ENCODE measurements around the gene TYROBP. TPM values are rescaled to one million over a fixed set of nuclear protein-coding genes. Genes with fewer than 3 reads are reported as not detected.

The TYROBP gene
- total RNA-seq, 1 experiment from 2014 or later: not detected

DNA sequence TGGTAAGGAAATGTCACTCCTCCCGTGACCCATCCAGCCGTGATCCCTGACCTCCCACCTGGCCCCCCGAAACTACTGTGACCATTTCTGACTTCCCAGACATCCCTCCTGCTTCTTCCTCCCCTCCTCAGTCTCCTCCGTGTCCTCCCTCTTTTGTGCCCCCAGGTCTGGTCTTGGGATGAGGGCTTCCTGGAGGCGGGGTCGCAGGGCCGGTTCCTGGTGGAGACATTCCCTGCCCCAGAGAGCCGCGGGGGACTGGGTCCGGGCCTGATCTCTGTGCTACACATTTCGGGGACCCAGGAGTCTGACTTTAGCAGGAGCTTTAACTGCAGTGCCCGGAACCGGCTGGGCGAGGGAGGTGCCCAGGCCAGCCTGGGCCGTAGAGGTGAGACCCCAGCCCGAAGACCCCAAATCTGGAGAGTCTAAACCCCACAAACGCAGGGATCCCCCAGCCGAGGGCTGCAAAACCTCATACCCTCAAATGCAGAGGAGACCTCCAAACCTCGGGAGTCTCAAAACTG lies 46.4 kb downstream of the TYROBP start:
- H3K4me3 ChIP-seq (ENCODE audit: insufficient read depth, low read depth, low read length): peak overlapping the region; percentile 47
- DNase-seq: peak; percentile 80
- H3K36me3 ChIP-seq (replicated peaks; ENCODE audit: control insufficient read depth, insufficient read depth, low read length): no peaks in the 10 kb centered on the region
- H3K27me3 ChIP-seq (ENCODE audit: control insufficient read depth, insufficient read depth, low read length): peaks cover 80% of the 10 kb centered on the region

DNA sequence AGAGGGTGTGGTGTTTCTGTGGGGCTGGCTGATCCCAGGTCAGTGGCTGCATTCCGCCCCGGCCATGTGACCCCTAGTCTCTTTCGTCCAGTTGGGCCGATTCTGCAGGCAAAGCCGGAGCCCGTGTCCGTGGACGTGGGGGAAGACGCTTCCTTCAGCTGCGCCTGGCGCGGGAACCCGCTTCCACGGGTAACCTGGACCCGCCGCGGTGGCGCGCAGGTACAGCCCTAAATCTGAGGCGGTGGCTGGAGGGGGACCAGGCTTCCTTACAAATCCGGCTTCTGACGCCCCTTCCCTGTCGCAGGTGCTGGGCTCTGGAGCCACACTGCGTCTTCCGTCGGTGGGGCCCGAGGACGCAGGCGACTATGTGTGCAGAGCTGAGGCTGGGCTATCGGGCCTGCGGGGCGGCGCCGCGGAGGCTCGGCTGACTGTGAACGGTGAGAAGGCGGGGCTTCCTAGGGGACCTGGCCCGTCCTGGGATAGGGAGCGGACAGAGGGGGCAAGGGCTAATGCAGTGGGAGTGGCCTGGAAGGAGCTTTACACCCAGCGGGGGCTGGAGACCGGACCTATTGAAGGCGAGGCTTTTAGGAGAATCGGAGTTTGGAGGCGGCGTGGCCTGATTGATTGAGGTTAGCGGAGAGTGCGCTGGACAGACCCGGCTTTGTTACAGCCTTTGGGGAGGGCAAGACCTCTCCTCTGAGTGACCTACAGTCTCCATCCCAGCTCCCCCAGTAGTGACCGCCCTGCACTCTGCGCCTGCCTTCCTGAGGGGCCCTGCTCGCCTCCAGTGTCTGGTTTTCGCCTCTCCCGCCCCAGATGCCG lies 47.1 kb downstream of the TYROBP start:
- peak overlapping the region; percentile 47 for H3K4me3 ChIP-seq (ENCODE audit: insufficient read depth, low read depth, low read length)
- DNase-seq: peak; percentile 99
- H3K27me3 ChIP-seq (ENCODE audit: control insufficient read depth, insufficient read depth, low read length): peaks cover 82% of the 10 kb centered on the region
- H3K36me3 ChIP-seq (replicated peaks; ENCODE audit: control insufficient read depth, insufficient read depth, low read length): no peaks in the 10 kb centered on the region

GRCh38 chr19:35860436-35860817 lies 47.7 kb downstream of the TYROBP start:
- DNase-seq: peak; percentile 77
- Histone ChIP-seq H3K36me3 (replicated peaks; ENCODE audit: control insufficient read depth, insufficient read depth, low read length) (no peaks in the 10 kb centered on the region), H3K4me3 (ENCODE audit: insufficient read depth, low read depth, low read length) (peak overlapping the region; percentile 47), H3K27me3 (ENCODE audit: control insufficient read depth, insufficient read depth, low read length) (peaks cover 81% of the 10 kb centered on the region)

- no peaks in the 10 kb centered on the region for H3K36me3 ChIP-seq (replicated peaks; ENCODE audit: control insufficient read depth, insufficient read depth, low read length)
- H3K27me3 ChIP-seq (ENCODE audit: control insufficient read depth, insufficient read depth, low read length): peaks cover 85% of the 10 kb centered on the region
- no peak for DNase-seq
- no peak overlapping the region for H3K4me3 ChIP-seq (ENCODE audit: insufficient read depth, low read depth, low read length)
These were observed 48.7 kb downstream of the TYROBP start for GRCh38 chr19:35859414-35859813.

GRCh38 chr19:35858311-35858710 lies 49.8 kb downstream of the TYROBP start:
- Histone ChIP-seq H3K27me3 (ENCODE audit: control insufficient read depth, insufficient read depth, low read length) (peaks cover 82% of the 10 kb centered on the region), H3K4me3 (ENCODE audit: insufficient read depth, low read depth, low read length) (no peak overlapping the region), H3K36me3 (replicated peaks; ENCODE audit: control insufficient read depth, insufficient read depth, low read length) (no peaks in the 10 kb centered on the region)
- no peak for DNase-seq

DNA sequence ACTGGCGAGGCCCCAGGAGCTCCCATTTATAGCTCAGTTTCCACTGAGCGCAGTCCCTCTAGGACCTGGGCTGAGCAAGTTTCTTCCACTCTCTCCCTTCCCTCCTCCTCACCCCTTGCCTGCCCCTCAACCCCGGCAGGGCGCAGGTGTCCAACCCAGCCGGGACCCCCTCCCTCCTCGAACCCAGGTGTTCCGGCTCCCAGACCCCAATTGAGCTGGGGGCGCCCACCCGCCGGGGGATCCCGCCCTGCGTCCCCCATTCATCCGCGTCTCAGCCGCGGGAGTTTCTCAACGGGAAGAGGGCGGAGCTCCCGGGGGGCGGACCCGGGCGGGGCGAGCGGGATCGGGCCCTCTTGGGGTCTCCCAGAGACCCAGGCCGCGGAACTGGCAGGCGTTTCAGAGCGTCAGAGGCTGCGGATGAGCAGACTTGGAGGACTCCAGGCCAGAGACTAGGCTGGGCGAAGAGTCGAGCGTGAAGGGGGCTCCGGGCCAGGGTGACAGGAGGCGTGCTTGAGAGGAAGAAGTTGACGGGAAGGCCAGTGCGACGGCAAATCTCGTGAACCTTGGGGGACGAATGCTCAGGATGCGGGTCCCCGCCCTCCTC lies 51.4 kb downstream of the TYROBP start, which contains the start of gene KIRREL2:
Gene KIRREL2, plus strand, starts transcription at position 366 of the 604 bp plus-strand sequence. Its CDS starts 209 bp downstream, at position 575.
- peak; percentile 95 for DNase-seq
- peak within 1 kb of the TSS; percentile 61 for H3K4me3 ChIP-seq (ENCODE audit: insufficient read depth, low read depth, low read length)
- no peaks in the 10 kb centered on the region for H3K36me3 ChIP-seq (replicated peaks; ENCODE audit: control insufficient read depth, insufficient read depth, low read length)
- peaks cover 78% of the 10 kb centered on the region for H3K27me3 ChIP-seq (ENCODE audit: control insufficient read depth, insufficient read depth, low read length)

Other genes starting within 250 kb of the TYROBP start
- gene UPK1A, start 241.8 kb downstream of the TYROBP start, total RNA-seq (2014; rRNA removed; shearing (Covaris generic)): 0.14 and 0.74 TPM in 2 replicates
- not detected in 2 replicates for gene ZBTB32, start 203.7 kb downstream of the TYROBP start, total RNA-seq (2014; rRNA removed; shearing (Covaris generic))
- 12.9 and 16.3 TPM in 2 replicates for gene KMT2B, start 190.3 kb downstream of the TYROBP start, total RNA-seq (2014; rRNA removed; shearing (Covaris generic))
- 11.5 and 15.2 TPM in 2 replicates for gene IGFLR1, start 165.8 kb downstream of the TYROBP start, total RNA-seq (2014; rRNA removed; shearing (Covaris generic))
- 11.6 and 13.4 TPM in 2 replicates for gene U2AF1L4, start 162.9 kb downstream of the TYROBP start, total RNA-seq (2014; rRNA removed; shearing (Covaris generic))
- gene PSENEN, start 162.6 kb downstream of the TYROBP start, total RNA-seq (2014; rRNA removed; shearing (Covaris generic)): 53.2 and 58.6 TPM in 2 replicates
- 5.0 and 17.2 TPM in 2 replicates for gene LIN37, start 159.7 kb downstream of the TYROBP start, total RNA-seq (2014; rRNA removed; shearing (Covaris generic))
- gene HSPB6, start 151.3 kb downstream of the TYROBP start, total RNA-seq (2014; rRNA removed; shearing (Covaris generic)): 0.48 and 1.4 TPM in 2 replicates
- 6.8 and 14.0 TPM in 2 replicates for gene PROSER3, start 150.1 kb downstream of the TYROBP start, total RNA-seq (2014; rRNA removed; shearing (Covaris generic))
- 3.7 and 6.4 TPM in 2 replicates for gene ARHGAP33, start 132.7 kb downstream of the TYROBP start, total RNA-seq (2014; rRNA removed; shearing (Covaris generic))
- gene PRODH2, start 95.5 kb downstream of the TYROBP start, total RNA-seq (2014; rRNA removed; shearing (Covaris generic)): not detected in 2 replicates
- gene NPHS1, start 55.8 kb downstream of the TYROBP start, total RNA-seq (2014; rRNA removed; shearing (Covaris generic)): not detected in 2 replicates
- 0.55 and 0.92 TPM in 2 replicates for gene KIRREL2, start 51.4 kb downstream of the TYROBP start, total RNA-seq (2014; rRNA removed; shearing (Covaris generic))
- gene APLP1, start 39.7 kb downstream of the TYROBP start, total RNA-seq (2014; rRNA removed; shearing (Covaris generic)): 18.3 and 19.3 TPM in 2 replicates
- 6.8 and 7.5 TPM in 2 replicates for gene NFKBID, start 7.8 kb downstream of the TYROBP start, total RNA-seq (2014; rRNA removed; shearing (Covaris generic))
- 2.4 and 2.8 TPM in 2 replicates for gene HCST, start 5.8 kb downstream of the TYROBP start, total RNA-seq (2014; rRNA removed; shearing (Covaris generic))
- gene LRFN3, start 28.1 kb upstream of the TYROBP start, total RNA-seq (2014; rRNA removed; shearing (Covaris generic)): 9.9 and 13.4 TPM in 2 replicates
- gene SDHAF1, start 86.9 kb upstream of the TYROBP start, total RNA-seq (2014; rRNA removed; shearing (Covaris generic)): 32.9 and 41.9 TPM in 2 replicates
- 14.4 and 27.0 TPM in 2 replicates for gene SYNE4, start 100.5 kb upstream of the TYROBP start, total RNA-seq (2014; rRNA removed; shearing (Covaris generic))
- gene ALKBH6, start 105.9 kb upstream of the TYROBP start, total RNA-seq (2014; rRNA removed; shearing (Covaris generic)): 21.9 and 25.5 TPM in 2 replicates
- gene CLIP3, start 124.6 kb upstream of the TYROBP start, total RNA-seq (2014; rRNA removed; shearing (Covaris generic)): 1.5 and 8.0 TPM in 2 replicates
- gene THAP8, start 146.0 kb upstream of the TYROBP start, total RNA-seq (2014; rRNA removed; shearing (Covaris generic)): 2.9 and 5.4 TPM in 2 replicates
- gene WDR62, start 146.6 kb upstream of the TYROBP start, total RNA-seq (2014; rRNA removed; shearing (Covaris generic)): 27.0 and 35.1 TPM in 2 replicates
- not detected in 2 replicates for gene OVOL3, start 202.8 kb upstream of the TYROBP start, total RNA-seq (2014; rRNA removed; shearing (Covaris generic))
- gene POLR2I, start 206.6 kb upstream of the TYROBP start, total RNA-seq (2014; rRNA removed; shearing (Covaris generic)): 121 and 129 TPM in 2 replicates
- 179 and 202 TPM in 2 replicates for gene TBCB, start 207.2 kb upstream of the TYROBP start, total RNA-seq (2014; rRNA removed; shearing (Covaris generic))
- 248 and 336 TPM in 2 replicates for gene CAPNS1, start 231.8 kb upstream of the TYROBP start, total RNA-seq (2014; rRNA removed; shearing (Covaris generic))
- gene COX7A1, start 244.2 kb upstream of the TYROBP start, total RNA-seq (2014; rRNA removed; shearing (Covaris generic)): 0.18 TPM in 1 of 2 replicates, not detected in the other